ENCODE results near the gene TMF1. TPM values are rescaled to one million over a fixed set of nuclear protein-coding genes. Genes with fewer than 3 reads are reported as not detected.
A peak's percentile ranks its signal among the peaks of the same experiment; 100 is the strongest.

TMF1 gene, protein sequence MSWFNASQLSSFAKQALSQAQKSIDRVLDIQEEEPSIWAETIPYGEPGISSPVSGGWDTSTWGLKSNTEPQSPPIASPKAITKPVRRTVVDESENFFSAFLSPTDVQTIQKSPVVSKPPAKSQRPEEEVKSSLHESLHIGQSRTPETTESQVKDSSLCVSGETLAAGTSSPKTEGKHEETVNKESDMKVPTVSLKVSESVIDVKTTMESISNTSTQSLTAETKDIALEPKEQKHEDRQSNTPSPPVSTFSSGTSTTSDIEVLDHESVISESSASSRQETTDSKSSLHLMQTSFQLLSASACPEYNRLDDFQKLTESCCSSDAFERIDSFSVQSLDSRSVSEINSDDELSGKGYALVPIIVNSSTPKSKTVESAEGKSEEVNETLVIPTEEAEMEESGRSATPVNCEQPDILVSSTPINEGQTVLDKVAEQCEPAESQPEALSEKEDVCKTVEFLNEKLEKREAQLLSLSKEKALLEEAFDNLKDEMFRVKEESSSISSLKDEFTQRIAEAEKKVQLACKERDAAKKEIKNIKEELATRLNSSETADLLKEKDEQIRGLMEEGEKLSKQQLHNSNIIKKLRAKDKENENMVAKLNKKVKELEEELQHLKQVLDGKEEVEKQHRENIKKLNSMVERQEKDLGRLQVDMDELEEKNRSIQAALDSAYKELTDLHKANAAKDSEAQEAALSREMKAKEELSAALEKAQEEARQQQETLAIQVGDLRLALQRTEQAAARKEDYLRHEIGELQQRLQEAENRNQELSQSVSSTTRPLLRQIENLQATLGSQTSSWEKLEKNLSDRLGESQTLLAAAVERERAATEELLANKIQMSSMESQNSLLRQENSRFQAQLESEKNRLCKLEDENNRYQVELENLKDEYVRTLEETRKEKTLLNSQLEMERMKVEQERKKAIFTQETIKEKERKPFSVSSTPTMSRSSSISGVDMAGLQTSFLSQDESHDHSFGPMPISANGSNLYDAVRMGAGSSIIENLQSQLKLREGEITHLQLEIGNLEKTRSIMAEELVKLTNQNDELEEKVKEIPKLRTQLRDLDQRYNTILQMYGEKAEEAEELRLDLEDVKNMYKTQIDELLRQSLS
- 10 to 100 TPM; 15.5 to 53.2 (median 39.9) TPM for total RNA-seq

DNA sequence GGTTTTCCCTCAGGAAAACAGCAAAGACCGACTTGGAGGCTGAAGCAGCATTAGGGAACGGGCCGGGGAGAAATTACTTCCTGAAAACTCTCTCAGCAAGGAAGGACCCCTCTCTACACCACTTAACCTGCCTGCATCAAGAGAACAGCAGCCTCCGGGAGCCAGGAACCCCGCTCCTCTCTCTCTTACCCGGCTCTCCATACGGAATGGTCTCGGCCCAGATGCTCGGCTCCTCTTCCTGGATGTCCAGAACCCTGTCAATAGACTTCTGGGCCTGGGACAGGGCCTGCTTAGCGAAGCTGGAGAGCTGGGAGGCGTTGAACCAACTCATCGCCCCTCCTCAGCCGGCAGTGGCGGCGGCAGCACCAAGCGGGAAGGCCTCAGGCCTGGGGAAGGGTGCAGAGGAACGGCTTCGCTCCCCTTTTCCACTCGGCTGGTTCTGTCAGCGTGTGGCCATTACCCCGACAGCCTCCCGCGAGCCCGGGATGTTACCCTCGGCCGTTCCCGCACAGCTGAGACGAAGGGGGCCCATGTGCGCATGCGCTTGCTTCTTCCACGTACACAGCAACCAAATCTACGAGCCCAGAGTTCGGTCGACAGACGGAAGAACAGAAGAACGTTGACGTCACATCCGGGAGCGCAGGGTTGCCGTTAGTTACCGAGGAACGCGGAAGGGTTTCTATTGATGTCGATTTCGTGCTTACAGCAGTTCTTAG, at the start of gene TMF1:
Gene TMF1 (minus strand): TSS at position 578 of the 716 bp plus-strand sequence. CDS start 247 bp downstream, at position 331.
- H3K36me3 ChIP-seq = peaks cover 0 to 39% (median 14%) of the 10 kb centered on the region in 4 donors
- H3K4me1 ChIP-seq = peaks cover 0 to 43% (median 27%) of the 10 kb centered on the region in 4 donors
- in situ Hi-C loops (cut with MboI; ENCODE audit: low pct_ligation_motif_present in 1 of 4, low pct_unique_long_range_greater_than_20kb in 1 of 4, low sequenced_read_pairs in 3 of 4) = no loop called here
- no peaks in the 10 kb centered on the region for H3K27me3 ChIP-seq
- DNase-seq = peak; percentile 98
- TF ChIP-seq POLR2AphosphoS5 (IDR thresholded peaks at IDR 0.05) (peak; percentile 88 to 95 (median 95)), POLR2A (IDR thresholded peaks at IDR 0.05) (peak; percentile 91), EP300 (IDR thresholded peaks at IDR 0.05; ENCODE audit: low read depth) (no peak)
- TF ChIP-seq, protein P1, sequence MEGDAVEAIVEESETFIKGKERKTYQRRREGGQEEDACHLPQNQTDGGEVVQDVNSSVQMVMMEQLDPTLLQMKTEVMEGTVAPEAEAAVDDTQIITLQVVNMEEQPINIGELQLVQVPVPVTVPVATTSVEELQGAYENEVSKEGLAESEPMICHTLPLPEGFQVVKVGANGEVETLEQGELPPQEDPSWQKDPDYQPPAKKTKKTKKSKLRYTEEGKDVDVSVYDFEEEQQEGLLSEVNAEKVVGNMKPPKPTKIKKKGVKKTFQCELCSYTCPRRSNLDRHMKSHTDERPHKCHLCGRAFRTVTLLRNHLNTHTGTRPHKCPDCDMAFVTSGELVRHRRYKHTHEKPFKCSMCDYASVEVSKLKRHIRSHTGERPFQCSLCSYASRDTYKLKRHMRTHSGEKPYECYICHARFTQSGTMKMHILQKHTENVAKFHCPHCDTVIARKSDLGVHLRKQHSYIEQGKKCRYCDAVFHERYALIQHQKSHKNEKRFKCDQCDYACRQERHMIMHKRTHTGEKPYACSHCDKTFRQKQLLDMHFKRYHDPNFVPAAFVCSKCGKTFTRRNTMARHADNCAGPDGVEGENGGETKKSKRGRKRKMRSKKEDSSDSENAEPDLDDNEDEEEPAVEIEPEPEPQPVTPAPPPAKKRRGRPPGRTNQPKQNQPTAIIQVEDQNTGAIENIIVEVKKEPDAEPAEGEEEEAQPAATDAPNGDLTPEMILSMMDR (IDR thresholded peaks at IDR 0.05) = peak in 1 of 5 experiments; percentile 0
- 0 to 1% methylated on average over 2 to 45 of the region's 45 CpGs for WGBS, 2 donors (ENCODE audit: low coverage in 1 of 2)
- peak within 1 kb of the TSS; percentile 95 to 96 (median 96) for H3K27ac ChIP-seq
- intact Hi-C loops (cut with DNase I; ENCODE audit: low total_unique reads) = no loop called here
- peak within 1 kb of the TSS; percentile 34 to 82 (median 78) for H3K4me3 ChIP-seq
- H3K9me3 ChIP-seq = no peaks in the 10 kb centered on the region

DNA sequence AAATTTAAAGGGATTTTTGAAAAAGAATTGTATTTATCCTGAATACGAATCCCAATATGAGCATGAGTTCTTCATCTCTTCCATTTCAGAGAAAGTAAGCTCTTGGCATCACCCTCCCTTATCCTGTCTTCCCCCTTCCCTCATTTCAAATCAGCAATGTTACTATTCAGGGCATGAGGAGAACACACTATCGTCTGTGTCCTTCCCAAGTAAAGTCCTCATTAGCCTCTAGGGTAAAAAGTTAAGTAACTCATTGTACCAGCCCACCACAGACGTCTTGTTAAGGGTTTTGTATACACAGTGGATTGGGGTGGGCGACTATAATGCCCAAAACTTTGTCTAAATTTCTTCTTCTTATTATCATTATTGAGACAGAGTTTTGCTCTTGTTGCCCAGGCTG, 47.4 kb upstream of the TMF1 start:
- DNase-seq = no peak
- H3K27me3 ChIP-seq = no peaks in the 10 kb centered on the region
- no peak overlapping the region for H3K4me3 ChIP-seq
- TF ChIP-seq POLR2AphosphoS5 (IDR thresholded peaks at IDR 0.05) (no peak), POLR2A (IDR thresholded peaks at IDR 0.05) (no peak), EP300 (IDR thresholded peaks at IDR 0.05; ENCODE audit: low read depth) (no peak)
- TF ChIP-seq, protein P1 (IDR thresholded peaks at IDR 0.05) = no peak
- no peaks in the 10 kb centered on the region for H3K9me3 ChIP-seq
- H3K4me1 ChIP-seq = peaks cover 0 to 46% (median 6%) of the 10 kb centered on the region in 4 donors
- H3K36me3 ChIP-seq = peaks cover 0 to 31% (median 5%) of the 10 kb centered on the region in 4 donors
- WGBS, 2 donors (ENCODE audit: low coverage in 1 of 2) = 91 to 92% methylated on average over 4 of the region's 4 CpGs
- no peak overlapping the region for H3K27ac ChIP-seq
- in situ Hi-C loops (cut with MboI; ENCODE audit: low pct_ligation_motif_present in 1 of 4, low pct_unique_long_range_greater_than_20kb in 1 of 4, low sequenced_read_pairs in 3 of 4) (no loop called here), intact Hi-C loops (cut with DNase I; ENCODE audit: low total_unique reads) (no loop called here)

DNA sequence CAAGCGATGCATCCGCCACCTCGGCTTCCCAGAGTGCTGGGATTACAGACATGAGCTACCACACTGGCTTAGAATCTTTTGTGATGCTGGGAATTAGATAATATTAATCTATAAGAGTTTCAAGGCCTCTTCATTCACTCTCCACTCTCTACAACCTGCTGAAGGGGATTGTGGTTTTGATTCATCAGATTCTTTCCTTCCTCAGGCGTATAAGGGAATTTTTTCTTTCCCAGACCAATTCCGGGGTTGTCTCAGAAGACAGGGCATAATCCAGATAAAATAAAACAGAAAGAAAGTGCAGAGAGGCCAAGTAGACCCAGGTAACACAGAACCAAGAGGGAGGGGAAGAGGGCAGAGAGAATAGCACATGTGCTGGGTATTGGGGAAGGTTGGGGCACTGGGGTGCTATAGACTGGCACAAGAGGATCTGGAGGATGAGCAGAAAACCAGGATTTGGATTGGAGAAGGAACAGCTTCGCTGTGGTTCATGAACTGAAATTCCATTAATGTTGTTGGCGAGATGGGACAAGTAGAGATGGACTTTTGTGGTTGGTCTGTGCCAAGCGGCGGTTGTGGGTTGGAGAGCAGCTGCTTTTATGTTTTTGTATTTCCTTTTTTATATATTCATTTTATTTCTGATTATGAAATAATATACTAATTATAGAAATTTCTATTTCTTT, 45.4 kb upstream of the TMF1 start:
- Histone ChIP-seq H3K4me1 (peaks cover 15 to 67% (median 25%) of the 10 kb centered on the region in 4 donors), H3K27ac (no peak overlapping the region), H3K36me3 (peaks cover 0 to 13% (median 4%) of the 10 kb centered on the region in 4 donors), H3K9me3 (no peaks in the 10 kb centered on the region), H3K4me3 (no peak overlapping the region), H3K27me3 (no peaks in the 10 kb centered on the region)
- whole genome bisulfite sequencing, 2 donors (ENCODE audit: low coverage in 1 of 2) = 90 to 98% methylated on average over 9 of the region's 9 CpGs
- in situ Hi-C loops (cut with MboI; ENCODE audit: low pct_ligation_motif_present in 1 of 4, low pct_unique_long_range_greater_than_20kb in 1 of 4, low sequenced_read_pairs in 3 of 4) = no loop called here
- intact Hi-C loops (cut with DNase I; ENCODE audit: low total_unique reads) = no loop called here
- no peak for DNase-seq
- TF ChIP-seq POLR2A (IDR thresholded peaks at IDR 0.05) (no peak), EP300 (IDR thresholded peaks at IDR 0.05; ENCODE audit: low read depth) (no peak), POLR2AphosphoS5 (IDR thresholded peaks at IDR 0.05) (no peak)
- TF ChIP-seq, protein P1 (IDR thresholded peaks at IDR 0.05) = no peak

Measured in transverse colon (tissue), 4 donors.